Activated naive CD4-positive, alpha-beta T cell treated with anti-CD3 and anti-CD28 coated beads, Interleukin-2, amount 50 U/mL, for 16 hours (primary cell): ENCODE measurements around the gene SUGCT.
"Not testable (repeated sequence)": the region's sequence is repeated elsewhere in the genome, so short reads cannot be mapped to it uniquely, and the experiment has no call there.

Source experiments
- DNase-seq: peaks from one replicate; pipeline ENCODE4 v3.0.0-alpha.2; 2020

SUGCT gene

GRCh38 chr7:40204581-40204980 is 69.8 kb downstream of the SUGCT start:
- DNase-seq, result no peak

- DNase-seq, result no peak
Observed at GRCh38 chr7:40205992-40206391, 71.2 kb downstream of the SUGCT start.

GRCh38 chr7:40211276-40212003 is 76.6 kb downstream of the SUGCT start:
- no peak for DNase-seq

GRCh38 chr7:40213291-40213690 is 78.5 kb downstream of the SUGCT start:
- DNase-seq, result no peak

- no peak for DNase-seq
Observed at GRCh38 chr7:40213856-40214255, 79.1 kb downstream of the SUGCT start.

GRCh38 chr7:40218612-40219011 is 83.8 kb downstream of the SUGCT start:
- not testable (repeated sequence) for DNase-seq

- no peak for DNase-seq
Observed at GRCh38 chr7:40219917-40220316, 85.1 kb downstream of the SUGCT start.

- DNase-seq, result no peak
Observed at GRCh38 chr7:40220421-40220911, 85.7 kb downstream of the SUGCT start.

GRCh38 chr7:40221836-40222235 is 87.0 kb downstream of the SUGCT start:
- no peak for DNase-seq

- no peak for DNase-seq
Observed at GRCh38 chr7:40223451-40224127, 88.8 kb downstream of the SUGCT start.

GRCh38 chr7:40230101-40230500 is 95.3 kb downstream of the SUGCT start:
- no peak for DNase-seq

- no peak for DNase-seq
Observed at GRCh38 chr7:40231796-40232195, 97.0 kb downstream of the SUGCT start.

- DNase-seq, result no peak
Observed at GRCh38 chr7:40232242-40232893, 97.6 kb downstream of the SUGCT start.

- DNase-seq, result no peak
Observed at GRCh38 chr7:40234046-40234445, 99.2 kb downstream of the SUGCT start.

GRCh38 chr7:40234666-40235065 is 99.9 kb downstream of the SUGCT start:
- no peak for DNase-seq

GRCh38 chr7:40237731-40238130 is 102.9 kb downstream of the SUGCT start:
- DNase-seq, result no peak

- no peak for DNase-seq
Observed at GRCh38 chr7:40239755-40240303, 105.0 kb downstream of the SUGCT start.

GRCh38 chr7:40243076-40243475 is 108.3 kb downstream of the SUGCT start:
- DNase-seq, result no peak

GRCh38 chr7:40244226-40244625 is 109.4 kb downstream of the SUGCT start:
- no peak for DNase-seq

- DNase-seq, result no peak
Observed at GRCh38 chr7:40248681-40249080, 113.9 kb downstream of the SUGCT start.

GRCh38 chr7:40253444-40253843 is 118.6 kb downstream of the SUGCT start:
- not testable (repeated sequence) for DNase-seq

GRCh38 chr7:40263752-40264390 is 129.1 kb downstream of the SUGCT start:
- no peak for DNase-seq

GRCh38 chr7:40267583-40267982 is 132.8 kb downstream of the SUGCT start:
- DNase-seq, result no peak
